Endodermal cell (in vitro differentiated cells): ENCODE measurements around the gene SPATA7. TPM values are rescaled to one million over a fixed set of nuclear protein-coding genes. Genes with fewer than 3 reads are reported as not detected.

ENCODE experiments used
- DNase-seq: peaks from one replicate; pipeline ENCODE4 v3.0.0-alpha.2; 2017
- H3K27ac ChIP-seq: 2 replicates; pipeline ENCODE4 v1.5.1; 2013; ENCODE audit warnings: mild to moderate bottlenecking, low read depth, low read length, moderate library complexity
- H3K27me3 ChIP-seq: 2 replicates; pipeline ENCODE4 v1.6.1; 2013; ENCODE audit warnings: mild to moderate bottlenecking, low read length, moderate library complexity; ENCODE audit not compliant: insufficient read depth, control insufficient read depth, poor library complexity, severe bottlenecking
- H3K36me3 ChIP-seq: 2 replicates; pipeline ENCODE4 v1.7.0; 2013; ENCODE audit warnings: mild to moderate bottlenecking, low read length, moderate library complexity; ENCODE audit not compliant: control insufficient read depth, insufficient read depth
- H3K4me1 ChIP-seq: one replicate; pipeline ENCODE4 v1.7.0; 2013; ENCODE audit warnings: low read length; ENCODE audit not compliant: control insufficient read depth, insufficient read depth
- H3K4me3 ChIP-seq: 2 replicates; pipeline ENCODE4 v1.5.1; 2013; ENCODE audit warnings: mild to moderate bottlenecking, low read length, moderate library complexity
- H3K9ac ChIP-seq: 2 replicates; pipeline ENCODE4 v1.6.1; 2013; ENCODE audit warnings: mild to moderate bottlenecking, low read length, moderate library complexity; ENCODE audit not compliant: poor library complexity, severe bottlenecking; ENCODE audit errors: extremely low read depth
- H3K9me3 ChIP-seq: 2 replicates; pipeline ENCODE4 v1.6.1; 2013; ENCODE audit warnings: mild to moderate bottlenecking, low read length, moderate library complexity; ENCODE audit not compliant: control insufficient read depth
- H3K27ac Mint-ChIP-seq: 2 replicates; pipeline ENCODE4 v1.8.0; 2020; ENCODE audit warnings: mixed read lengths
- H3K27me3 Mint-ChIP-seq: 2 replicates; pipeline ENCODE4 v1.8.0; 2021; ENCODE audit warnings: mild to moderate bottlenecking, mixed read lengths; ENCODE audit not compliant: insufficient read depth
- H3K36me3 Mint-ChIP-seq: 2 replicates; pipeline ENCODE4 v1.8.0; 2020; ENCODE audit warnings: low read depth, mixed read lengths
- H3K4me1 Mint-ChIP-seq: 2 replicates; pipeline ENCODE4 v1.8.0; 2020; ENCODE audit warnings: mixed read lengths
- H3K4me3 Mint-ChIP-seq: 2 replicates; pipeline ENCODE4 v1.8.0; 2020; ENCODE audit warnings: mild to moderate bottlenecking, moderate library complexity, mixed read lengths
- H3K9me3 Mint-ChIP-seq: 2 replicates; pipeline ENCODE4 v1.8.0; 2020; ENCODE audit warnings: mild to moderate bottlenecking, mixed read lengths
- WGBS, 2 experiments: methylation state at CpG; one replicate each; pipeline versions ENCODE4 v1.1.5 to v1.1.7; 2013; ENCODE audit warnings: missing lambda C conversion rate in 2 of 2, mixed read lengths in 1 of 2; ENCODE audit not compliant: insufficient coverage in 1 of 2, insufficient read length in 1 of 2; 5-methylcytosine and 5-hydroxymethylcytosine counted together
- total RNA-seq, 2 donors: library from RNA; stranded (reverse); fragmentation: NEBNext Ultra II Directional in 1 of 2; extraction: Animal tissue kit (Norgen Biotek cat#: 25700) in 1 of 2; gene quantifications; 2 replicates in 1 of 2; 3 replicates in 1 of 2; pipeline ENCODE4 v1.2.1, GENCODE V29; 2021
- TF ChIP-seq, protein P1 (sequence below): fragments of 200-600 bp; sonication (generic); conservative IDR thresholded peaks from 2 replicates; pipeline ENCODE4 v1.5.0; 2021; ENCODE audit warnings: antibody characterized with exemption, mild to moderate bottlenecking

SPATA7 gene
- total RNA-seq, 2 donors from 2014 or later: 20.6 to 47.0 TPM

DNA sequence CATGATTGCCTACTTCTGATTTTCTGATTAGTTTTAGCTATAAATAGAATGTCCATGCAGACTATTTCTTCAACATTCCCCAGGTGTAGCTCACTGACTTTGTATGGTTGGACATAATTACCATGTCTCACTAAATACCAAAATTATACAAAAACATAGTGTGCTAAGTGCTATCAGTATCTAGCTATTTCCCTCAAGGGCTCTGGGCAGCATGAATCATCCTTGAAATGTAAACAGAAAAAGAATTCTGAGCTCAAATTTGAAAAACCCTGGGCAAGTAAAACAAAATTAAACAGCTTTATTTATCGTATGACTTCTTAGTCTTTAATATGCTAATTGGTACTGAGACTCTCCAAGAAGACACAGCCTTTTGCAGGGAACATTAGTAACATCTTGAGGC is 82.9 kb downstream of the SPATA7 start:
- 71 to 75% methylated on average over 1 of the region's 1 CpG for WGBS, 2 experiments
- H3K4me1 Mint-ChIP-seq: no peaks in the 10 kb centered on the region
- H3K27me3 Mint-ChIP-seq: no peaks in the 10 kb centered on the region
- H3K27ac ChIP-seq: no peak overlapping the region
- H3K4me3 Mint-ChIP-seq: no peak overlapping the region
- no peaks in the 10 kb centered on the region for H3K9me3 Mint-ChIP-seq
- H3K27me3 ChIP-seq: no peaks in the 10 kb centered on the region
- TF ChIP-seq, protein P1, sequence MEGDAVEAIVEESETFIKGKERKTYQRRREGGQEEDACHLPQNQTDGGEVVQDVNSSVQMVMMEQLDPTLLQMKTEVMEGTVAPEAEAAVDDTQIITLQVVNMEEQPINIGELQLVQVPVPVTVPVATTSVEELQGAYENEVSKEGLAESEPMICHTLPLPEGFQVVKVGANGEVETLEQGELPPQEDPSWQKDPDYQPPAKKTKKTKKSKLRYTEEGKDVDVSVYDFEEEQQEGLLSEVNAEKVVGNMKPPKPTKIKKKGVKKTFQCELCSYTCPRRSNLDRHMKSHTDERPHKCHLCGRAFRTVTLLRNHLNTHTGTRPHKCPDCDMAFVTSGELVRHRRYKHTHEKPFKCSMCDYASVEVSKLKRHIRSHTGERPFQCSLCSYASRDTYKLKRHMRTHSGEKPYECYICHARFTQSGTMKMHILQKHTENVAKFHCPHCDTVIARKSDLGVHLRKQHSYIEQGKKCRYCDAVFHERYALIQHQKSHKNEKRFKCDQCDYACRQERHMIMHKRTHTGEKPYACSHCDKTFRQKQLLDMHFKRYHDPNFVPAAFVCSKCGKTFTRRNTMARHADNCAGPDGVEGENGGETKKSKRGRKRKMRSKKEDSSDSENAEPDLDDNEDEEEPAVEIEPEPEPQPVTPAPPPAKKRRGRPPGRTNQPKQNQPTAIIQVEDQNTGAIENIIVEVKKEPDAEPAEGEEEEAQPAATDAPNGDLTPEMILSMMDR: no peak
- H3K9ac ChIP-seq: no peak overlapping the region
- H3K27ac Mint-ChIP-seq: no peak overlapping the region
- H3K9me3 ChIP-seq: peaks cover 4% of the 10 kb centered on the region
- no peak overlapping the region for H3K4me3 ChIP-seq
- H3K36me3 ChIP-seq: peaks cover 97% of the 10 kb centered on the region
- peaks cover 80% of the 10 kb centered on the region for H3K36me3 Mint-ChIP-seq
- DNase-seq: no peak
- H3K4me1 ChIP-seq: no peaks in the 10 kb centered on the region

DNA sequence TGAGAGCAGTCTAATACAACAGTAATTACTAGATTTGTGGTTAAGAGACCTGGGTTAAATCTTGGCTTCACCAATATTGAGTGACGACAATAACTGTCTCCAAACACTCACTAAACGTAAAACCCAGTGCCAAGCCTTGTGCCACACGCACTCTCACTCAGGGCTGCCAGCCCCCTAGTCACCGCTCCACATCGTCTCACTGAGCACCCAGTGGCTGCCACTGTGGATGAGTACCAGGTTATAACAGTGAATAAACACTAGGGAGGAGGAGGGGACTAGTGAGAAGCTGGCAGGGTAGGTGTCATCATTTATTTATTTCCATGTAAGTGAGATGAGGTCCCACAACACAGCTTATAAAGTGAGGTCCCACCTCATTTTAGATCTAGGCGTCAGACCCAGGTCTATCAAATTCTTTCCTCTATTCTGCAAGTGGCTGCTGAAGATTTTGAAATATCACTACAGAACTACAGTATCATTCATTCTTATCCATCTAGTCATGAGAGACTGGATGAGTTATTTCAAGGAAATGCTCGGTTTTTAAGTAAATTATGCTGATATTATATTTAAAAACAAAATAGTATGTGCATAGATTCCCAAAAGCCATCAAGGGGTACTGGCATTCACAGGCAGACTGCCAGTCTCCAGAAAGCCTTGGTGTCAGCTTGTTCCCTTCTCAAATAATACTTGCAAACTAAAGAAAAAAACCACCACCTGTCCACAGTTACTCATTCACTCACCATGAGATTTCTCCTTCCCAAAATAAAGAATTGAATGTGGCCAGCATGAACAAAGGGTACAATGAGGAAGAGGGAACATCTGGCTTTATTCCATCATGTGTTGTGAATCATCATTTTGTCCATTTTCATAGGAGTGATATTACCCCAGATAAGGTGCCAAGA is 85.3 kb downstream of the SPATA7 start:
- TF ChIP-seq, protein P1: no peak
- no peaks in the 10 kb centered on the region for H3K4me1 ChIP-seq
- no peak overlapping the region for H3K9ac ChIP-seq
- no peak for DNase-seq
- H3K4me3 ChIP-seq: no peak overlapping the region
- 97 to 100% methylated on average over 4 to 6 of the region's 7 CpGs for WGBS, 2 experiments
- H3K27me3 ChIP-seq: no peaks in the 10 kb centered on the region
- no peak overlapping the region for H3K27ac ChIP-seq
- H3K9me3 Mint-ChIP-seq: no peaks in the 10 kb centered on the region
- no peak overlapping the region for H3K4me3 Mint-ChIP-seq
- no peaks in the 10 kb centered on the region for H3K27me3 Mint-ChIP-seq
- peaks cover 78% of the 10 kb centered on the region for H3K36me3 Mint-ChIP-seq
- peaks cover 6% of the 10 kb centered on the region for H3K9me3 ChIP-seq
- peaks cover 5% of the 10 kb centered on the region for H3K4me1 Mint-ChIP-seq
- H3K27ac Mint-ChIP-seq: no peak overlapping the region
- peaks cover 83% of the 10 kb centered on the region for H3K36me3 ChIP-seq

- H3K27ac Mint-ChIP-seq: peak overlapping the region; percentile 87
- H3K4me3 Mint-ChIP-seq: no peak overlapping the region
- Histone ChIP-seq H3K4me1 (no peaks in the 10 kb centered on the region), H3K9ac (peak overlapping the region; percentile 36), H3K27me3 (no peaks in the 10 kb centered on the region), H3K27ac (no peak overlapping the region), H3K36me3 (peaks cover 84% of the 10 kb centered on the region), H3K4me3 (no peak overlapping the region), H3K9me3 (peaks cover 8% of the 10 kb centered on the region)
- peaks cover 12% of the 10 kb centered on the region for H3K4me1 Mint-ChIP-seq
- H3K9me3 Mint-ChIP-seq: no peaks in the 10 kb centered on the region
- WGBS, 2 experiments: no CpG with 5 or more reads among the region's 1 CpG
- H3K27me3 Mint-ChIP-seq: no peaks in the 10 kb centered on the region
- TF ChIP-seq, protein P1: no peak
- DNase-seq: no peak
- H3K36me3 Mint-ChIP-seq: peaks cover 82% of the 10 kb centered on the region
These were observed 88.3 kb downstream of the SPATA7 start for GRCh38 chr14:88473791-88474190.
